K562 treated with DMSO at 1 percent for 24 hours (cell line): Measurements from ENCODE around the gene CD72. TPM values are rescaled to one million over a fixed set of nuclear protein-coding genes. Genes with fewer than 3 reads are reported as not detected.

Source experiments
- total RNA-seq: library from RNA; unstranded; fragments of 300-600 nt; gene quantifications from 2 replicates; pipeline ENCODE4 v1.2.3, GENCODE V29; 2022; ENCODE audit warnings: low read depth; ENCODE audit not compliant: insufficient read depth

Gene CD72
- 1.6 TPM in 1 of 2 replicates, not detected in the other for total RNA-seq

GRCh38 chr9:35618325-35618727 is at the start of gene CD72:
CD72 (minus strand) TSS chr9:35618413; CDS start chr9:35618303, 110 bp downstream.

GRCh38 chr9:35664531-35665470 is 46.6 kb upstream of the CD72 start, which contains the start of gene ARHGEF39:
ARHGEF39 (minus strand) TSS chr9:35665195; CDS start chr9:35665169, 26 bp downstream.

GRCh38 chr9:35658137-35658967 is 40.1 kb upstream of the CD72 start, which contains the start of gene CCDC107:
CCDC107 (plus strand) TSS chr9:35658292; CDS start chr9:35658380, 88 bp downstream.

GRCh38 chr9:35657546-35658136 is 39.4 kb upstream of the CD72 start, which contains the start of gene RMRP:
RMRP (minus strand) TSS chr9:35658019.

GRCh38 chr9:35650341-35651158 is 32.3 kb upstream of the CD72 start, which contains the start of gene SIT1:
SIT1 (minus strand) TSS chr9:35650931; CDS start chr9:35650853, 78 bp downstream.

GRCh38 chr9:35604578-35605350 is 13.4 kb downstream of the CD72 start, which contains the start of gene TESK1:
TESK1 (plus strand) TSS chr9:35605262; CDS start chr9:35605620, 358 bp downstream.

Other genes starting within 250 kb of the CD72 start
- 8.8 and 9.0 TPM in 2 replicates for gene RUSC2, start 128.3 kb downstream of the CD72 start, total RNA-seq
- 20.9 and 22.7 TPM in 2 replicates for gene TESK1, start 13.2 kb downstream of the CD72 start, total RNA-seq
- not detected in 2 replicates for gene SIT1, start 32.5 kb upstream of the CD72 start, total RNA-seq
- gene RMRP, start 39.6 kb upstream of the CD72 start, total RNA-seq, result not detected in 2 replicates
- gene CCDC107, start 39.9 kb upstream of the CD72 start, total RNA-seq, result 15.5 and 17.2 TPM in 2 replicates
- 13.1 and 14.4 TPM in 2 replicates for gene ARHGEF39, start 46.8 kb upstream of the CD72 start, total RNA-seq
- gene CA9, start 55.5 kb upstream of the CD72 start, total RNA-seq, result 1.00 and 1.4 TPM in 2 replicates
- gene TPM2, start 71.5 kb upstream of the CD72 start, total RNA-seq, result 3.6 and 3.9 TPM in 2 replicates
- gene TLN1, start 113.8 kb upstream of the CD72 start, total RNA-seq, result 148 and 181 TPM in 2 replicates
- 38.0 and 39.4 TPM in 2 replicates for gene CREB3, start 114.3 kb upstream of the CD72 start, total RNA-seq
- gene GBA2, start 130.8 kb upstream of the CD72 start, total RNA-seq, result 54.5 and 57.4 TPM in 2 replicates
- gene RGP1, start 130.9 kb upstream of the CD72 start, total RNA-seq, result 12.6 and 13.9 TPM in 2 replicates
- not detected in 2 replicates for gene MSMP, start 135.9 kb upstream of the CD72 start, total RNA-seq
- 3.9 TPM in 2 replicates for gene NPR2, start 173.2 kb upstream of the CD72 start, total RNA-seq
- not detected in 2 replicates for gene SPAG8, start 193.8 kb upstream of the CD72 start, total RNA-seq
- 101 and 102 TPM in 2 replicates for gene HINT2, start 196.6 kb upstream of the CD72 start, total RNA-seq
- not detected in 2 replicates for gene FAM221B, start 210.3 kb upstream of the CD72 start, total RNA-seq
- gene TMEM8B, start 210.8 kb upstream of the CD72 start, total RNA-seq, result 7.2 and 8.5 TPM in 2 replicates